Karpas-422 (cell line): Measurements from ENCODE around the gene EFCAB8. TPM values are rescaled to one million over a fixed set of nuclear protein-coding genes. Genes with fewer than 3 reads are reported as not detected.

Source experiments
- DNase-seq: peaks from one replicate; pipeline ENCODE4 v3.0.0-alpha.2; 2015
- H2AFZ ChIP-seq: fragments of 200-600 bp; sonication (generic); 2 replicates; pipeline ENCODE4 v1.6.1; 2014; ENCODE audit warnings: antibody characterized with exemption, low read length, mixed read lengths
- H3K27ac ChIP-seq: fragments of 200-600 bp; sonication (generic); 2 replicates; pipeline ENCODE4 v1.5.1; 2014; ENCODE audit warnings: mild to moderate bottlenecking, low read length, moderate library complexity
- H3K27me3 ChIP-seq: fragments of 200-600 bp; sonication (generic); 2 replicates; pipeline ENCODE4 v1.6.1; 2014; ENCODE audit warnings: low read length, mixed read lengths
- H3K36me3 ChIP-seq: fragments of 200-600 bp; sonication (generic); 2 replicates; pipeline ENCODE4 v1.6.1; 2014; ENCODE audit warnings: low read length, mixed read lengths; ENCODE audit not compliant: insufficient read depth
- H3K4me1 ChIP-seq: fragments of 200-600 bp; sonication (generic); 2 replicates; pipeline ENCODE4 v1.6.1; 2014; ENCODE audit warnings: mild to moderate bottlenecking, low read length, mixed read lengths
- H3K4me2 ChIP-seq: fragments of 200-600 bp; sonication (generic); 2 replicates; pipeline ENCODE4 v1.6.1; 2014; ENCODE audit warnings: low read length, low read depth, mild to moderate bottlenecking; ENCODE audit not compliant: poor library complexity, severe bottlenecking
- H3K4me3 ChIP-seq: fragments of 200-600 bp; sonication (generic); 2 replicates; pipeline ENCODE4 v1.5.1; 2014; ENCODE audit warnings: mild to moderate bottlenecking, antibody characterized with exemption, low read length, mixed read lengths
- H3K79me2 ChIP-seq: fragments of 200-600 bp; sonication (generic); 2 replicates; pipeline ENCODE4 v1.6.1; 2014; ENCODE audit warnings: mild to moderate bottlenecking, low read length, mixed read lengths
- H3K9ac ChIP-seq: fragments of 200-600 bp; sonication (generic); 2 replicates; pipeline ENCODE4 v1.6.0; 2014; ENCODE audit warnings: low read length
- H3K9me2 ChIP-seq: fragments of 200-600 bp; sonication (generic), shearing (Covaris generic); replicated peaks from 2 replicates; pipeline ENCODE4 v1.6.0; 2014; ENCODE audit warnings: mild to moderate bottlenecking, low read length, moderate library complexity; ENCODE audit not compliant: insufficient read depth
- H3K9me3 ChIP-seq: fragments of 300-700, 200-600 bp; sonication (generic); 2 replicates; pipeline ENCODE4 v1.6.1; 2014; ENCODE audit warnings: low read length, mixed read lengths
- H4K20me1 ChIP-seq: fragments of 200-600 bp; sonication (generic); 2 replicates; pipeline ENCODE4 v1.6.1; 2014; ENCODE audit warnings: mild to moderate bottlenecking, antibody characterized with exemption, low read length, low read depth; ENCODE audit not compliant: insufficient read depth
- total RNA-seq: library from RNA; depleted of rRNA; stranded (reverse); fragments of >200 nt; shearing (Covaris generic); gene quantifications from 2 replicates; pipeline ENCODE4 v1.2.3, GENCODE V29; 2014; ENCODE audit warnings: low replicate concordance

Gene EFCAB8
- total RNA-seq, 1 experiment from 2014 or later: 1.2 TPM

GRCh38 chr20:32980131-32980941, 121.6 kb downstream of the EFCAB8 start:
- Histone ChIP-seq H3K27ac (no peak overlapping the region), H3K27me3 (no peaks in the 10 kb centered on the region), H3K79me2 (no peaks in the 10 kb centered on the region), H3K4me2 (no peak overlapping the region), H3K9me2 (no peaks in the 10 kb centered on the region), H3K4me1 (no peaks in the 10 kb centered on the region), H3K36me3 (no peaks in the 10 kb centered on the region), H4K20me1 (no peaks in the 10 kb centered on the region), H3K9me3 (no peaks in the 10 kb centered on the region), H2AFZ (no peak overlapping the region), H3K9ac (no peak overlapping the region), H3K4me3 (no peak overlapping the region)
- no peak for DNase-seq

GRCh38 chr20:32980990-32981389, 122.3 kb downstream of the EFCAB8 start:
- H3K9me3 ChIP-seq: no peaks in the 10 kb centered on the region
- H3K27me3 ChIP-seq: no peaks in the 10 kb centered on the region
- H3K4me3 ChIP-seq: no peak overlapping the region
- H2AFZ ChIP-seq: no peak overlapping the region
- H3K4me2 ChIP-seq: no peak overlapping the region
- H3K9ac ChIP-seq: no peak overlapping the region
- H3K4me1 ChIP-seq: no peaks in the 10 kb centered on the region
- H3K9me2 ChIP-seq: no peaks in the 10 kb centered on the region
- DNase-seq: no peak
- H3K79me2 ChIP-seq: no peaks in the 10 kb centered on the region
- H3K27ac ChIP-seq: no peak overlapping the region
- H3K36me3 ChIP-seq: no peaks in the 10 kb centered on the region
- no peaks in the 10 kb centered on the region for H4K20me1 ChIP-seq

- Histone ChIP-seq H2AFZ (no peak overlapping the region), H4K20me1 (no peaks in the 10 kb centered on the region), H3K27ac (no peak overlapping the region), H3K27me3 (no peaks in the 10 kb centered on the region), H3K79me2 (no peaks in the 10 kb centered on the region), H3K4me2 (no peak overlapping the region), H3K9me2 (no peaks in the 10 kb centered on the region), H3K4me3 (no peak overlapping the region), H3K9me3 (no peaks in the 10 kb centered on the region), H3K9ac (no peak overlapping the region), H3K4me1 (no peaks in the 10 kb centered on the region), H3K36me3 (no peaks in the 10 kb centered on the region)
- no peak for DNase-seq
Measured at GRCh38 chr20:32982617-32983458, 124.1 kb downstream of the EFCAB8 start.

- H3K36me3 ChIP-seq: no peaks in the 10 kb centered on the region
- H3K27me3 ChIP-seq: no peaks in the 10 kb centered on the region
- no peak overlapping the region for H2AFZ ChIP-seq
- no peaks in the 10 kb centered on the region for H3K9me3 ChIP-seq
- H3K79me2 ChIP-seq: no peaks in the 10 kb centered on the region
- H3K4me2 ChIP-seq: no peak overlapping the region
- no peaks in the 10 kb centered on the region for H3K4me1 ChIP-seq
- H3K9ac ChIP-seq: no peak overlapping the region
- no peaks in the 10 kb centered on the region for H3K9me2 ChIP-seq
- DNase-seq: no peak
- no peaks in the 10 kb centered on the region for H4K20me1 ChIP-seq
- H3K27ac ChIP-seq: no peak overlapping the region
- H3K4me3 ChIP-seq: no peak overlapping the region
Measured at GRCh38 chr20:32983459-32984112, 124.9 kb downstream of the EFCAB8 start.

GRCh38 chr20:32984196-32984595, 125.5 kb downstream of the EFCAB8 start:
- Histone ChIP-seq H3K9me3 (no peaks in the 10 kb centered on the region), H3K4me2 (no peak overlapping the region), H3K27ac (no peak overlapping the region), H3K4me1 (no peaks in the 10 kb centered on the region), H3K9ac (no peak overlapping the region), H2AFZ (no peak overlapping the region), H3K4me3 (no peak overlapping the region), H3K36me3 (no peaks in the 10 kb centered on the region), H3K9me2 (no peaks in the 10 kb centered on the region), H3K79me2 (no peaks in the 10 kb centered on the region), H4K20me1 (no peaks in the 10 kb centered on the region), H3K27me3 (no peaks in the 10 kb centered on the region)
- DNase-seq: no peak

- Histone ChIP-seq H3K27ac (no peak overlapping the region), H3K4me3 (no peak overlapping the region), H3K9me2 (no peaks in the 10 kb centered on the region), H3K9me3 (no peaks in the 10 kb centered on the region), H3K36me3 (no peaks in the 10 kb centered on the region), H3K4me2 (no peak overlapping the region), H3K79me2 (no peaks in the 10 kb centered on the region), H4K20me1 (no peaks in the 10 kb centered on the region), H3K27me3 (no peaks in the 10 kb centered on the region), H3K4me1 (no peaks in the 10 kb centered on the region), H2AFZ (no peak overlapping the region), H3K9ac (no peak overlapping the region)
- DNase-seq: no peak
Measured at GRCh38 chr20:32984631-32985354, 126.1 kb downstream of the EFCAB8 start.

- Histone ChIP-seq H2AFZ (no peak overlapping the region), H3K27me3 (no peaks in the 10 kb centered on the region), H3K4me2 (no peak overlapping the region), H3K36me3 (no peaks in the 10 kb centered on the region), H3K4me1 (no peaks in the 10 kb centered on the region), H3K27ac (no peak overlapping the region), H3K9ac (no peak overlapping the region), H3K9me3 (no peaks in the 10 kb centered on the region), H3K9me2 (no peaks in the 10 kb centered on the region), H4K20me1 (no peaks in the 10 kb centered on the region), H3K79me2 (no peaks in the 10 kb centered on the region), H3K4me3 (no peak overlapping the region)
- no peak for DNase-seq
Measured at GRCh38 chr20:32985596-32985995, 126.9 kb downstream of the EFCAB8 start.
